A549 (cell line): Measurements from ENCODE around the gene CADPS2. TPM values are rescaled to one million over a fixed set of nuclear protein-coding genes. Genes with fewer than 3 reads are reported as not detected.

ENCODE experiments used
- ATAC-seq, 2 experiments: fragments of 200-7000 bp in 1 of 2; fragments of >200 bp in 1 of 2; cut with Nextera tagmentation in 1 of 2; cut with Tn5 transposase in 1 of 2; 3 replicates each; pipeline versions ENCODE4 v1.8.0 to v1.9.1; 2018 to 2020; ENCODE audit warnings: mild to moderate bottlenecking in 1 of 2, moderate library complexity in 1 of 2
- CTCF ChIA-PET: fragments of 300-600 bp; sonication (Branson Sonifier 250); formaldehyde crosslinking; extraction: SDS; loops from one replicate; lab custom pipeline; 2021; ENCODE audit warnings: antibody characterized with exemption, inconsistent platforms; lab: Yijun Ruan, JAX
- POLR2A ChIA-PET: fragments of 350-600 bp; formaldehyde crosslinking; extraction: SDS; loops from one replicate; lab custom pipeline; 2021; ENCODE audit warnings: antibody characterized with exemption, inconsistent platforms; lab: Yijun Ruan, JAX
- DNase-seq, 2 experiments: peaks; one replicate each; pipeline versions ENCODE4 v3.0.0 to v3.0.0-alpha.2; 2011 to 2016; ENCODE audit warnings: low read depth in 1 of 2, low spot score in 1 of 2
- FAIRE-seq: peaks from 2 replicates; lab custom pipeline; 2011; peaks lifted over from hg19 to GRCh38; lab: Jason Lieb, UNC
- H3K27ac ChIP-seq, 2 experiments: fragments of >200 bp; sonication (Bioruptor Twin); formaldehyde crosslinking; 3 replicates each; pipeline ENCODE4 v1.5.1; 2016 to 2017
- H3K4me1 ChIP-seq: fragments of >200 bp; sonication (Bioruptor Twin); formaldehyde crosslinking; 3 replicates; pipeline ENCODE4 v1.6.1; 2016
- H3K4me2 ChIP-seq: fragments of >200 bp; sonication (Bioruptor Twin); formaldehyde crosslinking; 3 replicates; pipeline ENCODE4 v1.6.1; 2016
- H3K4me3 ChIP-seq: fragments of >200 bp; sonication (Bioruptor Twin); formaldehyde crosslinking; 3 replicates; pipeline ENCODE4 v1.5.1; 2016
- H3K9me3 ChIP-seq: fragments of >200 bp; sonication (Bioruptor Twin); formaldehyde crosslinking; 3 replicates; pipeline ENCODE4 v1.6.1; 2016
- CBX2 ChIP-seq: fragments of 200-600 bp; sonication (generic); IDR thresholded peaks from 2 replicates; pipeline ENCODE4 v1.6.1; 2016; ENCODE audit warnings: low read depth, mild to moderate bottlenecking, borderline replicate concordance
- CEBPB ChIP-seq, 2 experiments: fragments of >200 bp in 1 of 2; sonication (Bioruptor Twin) in 1 of 2; formaldehyde crosslinking in 1 of 2; IDR thresholded peaks; 2 replicates each; pipeline ENCODE4 v1.6.1; 2012 to 2016
- CHD2 ChIP-seq: fragments of 150-350 bp; IDR thresholded peaks from 2 replicates; pipeline ENCODE4 v1.6.1; 2014; ENCODE audit warnings: low read length; ENCODE audit not compliant: partially characterized antibody
- CHD4 ChIP-seq: fragments of 200-600 bp; sonication (generic); IDR thresholded peaks from 2 replicates; pipeline ENCODE4 v1.6.1; 2016; ENCODE audit warnings: antibody characterized with exemption, mild to moderate bottlenecking, borderline replicate concordance
- EHF ChIP-seq: fragments of 250-450 bp; sonication (Bioruptor Pico); IDR thresholded peaks from 2 replicates; pipeline ENCODE4 v1.5.0; 2020; ENCODE audit warnings: mild to moderate bottlenecking
- EP300 ChIP-seq, 2 experiments: fragments of >200 bp; sonication (Bioruptor Twin); formaldehyde crosslinking; IDR thresholded peaks; 2 replicates in 1 of 2; 3 replicates in 1 of 2; pipeline ENCODE4 v1.6.1; 2016 to 2017
- GATA3 ChIP-seq: IDR thresholded peaks from 2 replicates; pipeline ENCODE4 v1.6.1; 2012; ENCODE audit warnings: borderline replicate concordance
- HDAC2 ChIP-seq: fragments of 200-600 bp; sonication (generic); IDR thresholded peaks from 2 replicates; pipeline ENCODE4 v1.6.1; 2016
- HEYL ChIP-seq: fragments of 250-450 bp; sonication (Bioruptor Pico); IDR thresholded peaks from 2 replicates; pipeline ENCODE4 v1.8.0; 2021; ENCODE audit warnings: mild to moderate bottlenecking, moderate library complexity
- HOXA7 ChIP-seq: fragments of 250-450 bp; sonication (Bioruptor Pico); IDR thresholded peaks from 2 replicates; pipeline ENCODE4 v1.5.0; 2020; ENCODE audit warnings: mild to moderate bottlenecking, moderate library complexity
- HOXB13 ChIP-seq: fragments of 250-450 bp; sonication (Bioruptor Pico); IDR thresholded peaks from 2 replicates; pipeline ENCODE4 v1.5.0; 2020; ENCODE audit warnings: low read depth, mild to moderate bottlenecking, moderate library complexity
- HOXB5 ChIP-seq: fragments of 250-450 bp; sonication (Bioruptor Pico); IDR thresholded peaks from 2 replicates; pipeline ENCODE4 v1.5.0; 2020; ENCODE audit warnings: mild to moderate bottlenecking, moderate library complexity
- JUN ChIP-seq, 2 experiments: fragments of >200 bp; sonication (Bioruptor Twin); formaldehyde crosslinking; IDR thresholded peaks; 2 replicates in 1 of 2; 3 replicates in 1 of 2; pipeline ENCODE4 v1.6.1; 2016 to 2017
- JUNB ChIP-seq: fragments of >200 bp; sonication (Bioruptor Twin); formaldehyde crosslinking; IDR thresholded peaks from 2 replicates; pipeline ENCODE4 v1.6.1; 2016
- MAFK ChIP-seq: fragments of 450-650 bp; IDR thresholded peaks from 2 replicates; pipeline ENCODE4 v1.6.1; 2014; ENCODE audit not compliant: partially characterized antibody
- MYC ChIP-seq: IDR thresholded peaks from 2 replicates; pipeline ENCODE4 v1.6.1; 2012; ENCODE audit warnings: mild to moderate bottlenecking, inconsistent platforms, low read length, improper control_type of control experiment, borderline replicate concordance
- NFE2L2 ChIP-seq: fragments of 150-350 bp; conservative IDR thresholded peaks from 2 replicates; pipeline ENCODE4 v1.6.1; 2014; ENCODE audit warnings: low read length
- PHF8 ChIP-seq: fragments of 200-600 bp; sonication (generic); IDR thresholded peaks from 2 replicates; pipeline ENCODE4 v1.6.1; 2016; ENCODE audit warnings: low read depth, mild to moderate bottlenecking, antibody characterized with exemption, moderate library complexity, borderline replicate concordance
- POLR2A ChIP-seq: IDR thresholded peaks from 2 replicates; pipeline ENCODE4 v1.6.1; 2012; ENCODE audit warnings: mild to moderate bottlenecking, low read length
- RAD21 ChIP-seq, 2 experiments: fragments of >200 bp in 1 of 2; sonication (Bioruptor Twin) in 1 of 2; formaldehyde crosslinking in 1 of 2; IDR thresholded peaks in 1 of 2; conservative IDR thresholded peaks in 1 of 2; 2 replicates in 1 of 2; 3 replicates in 1 of 2; pipeline ENCODE4 v1.6.1; 2012 to 2018; ENCODE audit warnings: inconsistent platforms in 1 of 2
- RCOR1 ChIP-seq: fragments of 150-350 bp; IDR thresholded peaks from 2 replicates; pipeline ENCODE4 v1.6.1; 2014; ENCODE audit warnings: antibody characterized with exemption, low read length, low read depth
- RFX5 ChIP-seq: fragments of 450-650 bp; IDR thresholded peaks from 2 replicates; pipeline ENCODE4 v1.7.1; 2014; ENCODE audit warnings: antibody characterized with exemption, mild to moderate bottlenecking, moderate library complexity
- TFCP2L1 ChIP-seq: fragments of 250-450 bp; sonication (Bioruptor Pico); IDR thresholded peaks from 2 replicates; pipeline ENCODE4 v1.5.0; 2021; ENCODE audit warnings: mild to moderate bottlenecking
- ZC3H11A ChIP-seq: fragments of 450-650 bp; IDR thresholded peaks from 2 replicates; pipeline ENCODE4 v1.6.1; 2014; ENCODE audit warnings: antibody characterized with exemption, mild to moderate bottlenecking
- WGBS: methylation state at CpG from one replicate; pipeline ENCODE4 v1.1.6; 2017; ENCODE audit errors: missing lambda C conversion rate; 5-methylcytosine and 5-hydroxymethylcytosine counted together
- polyA plus RNA-seq, 4 experiments: library from polyadenylated mRNA; depleted of rRNA in 3 of 4; stranded (reverse); fragments of >200 nt; fragmentation: RNase III in 1 of 4; extraction: RNeasy Plus Mini Kit Qiagen cat#74134 plus additional on column Dnase treatment in 1 of 4; gene quantifications; 2 replicates in 3 of 4; 3 replicates in 1 of 4; pipeline ENCODE4 v1.2.3, GENCODE V29; 2011 to 2017
- TF ChIP-seq, protein P1 (sequence below): IDR thresholded peaks from 2 replicates; pipeline ENCODE4 v1.6.1; 2012
- TF ChIP-seq, protein P2 (sequence below): fragments of >200 bp; sonication (Bioruptor Twin); formaldehyde crosslinking; IDR thresholded peaks from 3 replicates; pipeline ENCODE4 v1.6.1; 2016
- TF ChIP-seq, protein P3 (sequence below): fragments of >200 bp; sonication (Bioruptor Twin); formaldehyde crosslinking; IDR thresholded peaks from 2 replicates; pipeline ENCODE4 v1.6.1; 2016

The CADPS2 gene
- polyA plus RNA-seq, 2 of the 4 experiments (the other 2 are of a cell fraction), result 0.04 to 0.10 TPM

DNA sequence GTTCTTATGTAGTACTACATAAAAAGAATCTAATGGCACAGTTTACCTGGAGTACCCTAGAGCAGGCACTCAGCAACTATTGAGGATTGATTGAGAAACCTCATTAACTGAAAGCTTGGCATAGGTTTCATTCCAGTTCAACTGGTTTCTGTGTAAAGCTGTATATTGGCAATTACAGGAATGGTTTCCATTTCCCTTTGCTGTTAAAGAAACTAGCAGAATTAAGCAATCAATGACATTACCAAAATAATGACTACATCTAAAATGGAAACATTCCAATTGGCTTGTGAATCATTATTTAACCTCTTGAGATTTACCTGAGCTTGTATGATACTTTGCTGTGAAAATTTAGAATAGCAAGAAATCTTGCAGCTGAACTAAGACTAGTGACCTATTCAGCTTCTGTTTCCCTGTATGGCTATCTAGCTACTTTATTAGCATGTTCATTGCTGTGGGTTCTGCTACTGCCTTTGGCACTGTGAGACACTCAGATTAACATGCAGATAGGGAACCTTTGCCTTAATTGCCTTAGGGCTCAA is 33.5 kb upstream of the CADPS2 start:
- no peak overlapping the region for H3K27ac ChIP-seq
- no peaks in the 10 kb centered on the region for H3K4me1 ChIP-seq
- DNase-seq (no peak), ATAC-seq (no peak), FAIRE-seq (no peak)
- POLR2A ChIA-PET, result no interaction called here
- CTCF ChIA-PET, result interaction anchor here (0.7 kb wide), 1 partner anchor 114 kb away, joined by 3 read pairs; no protein-coding TSS in a partner anchor
- no peaks in the 10 kb centered on the region for H3K9me3 ChIP-seq
- TF ChIP-seq CEBPB (IDR thresholded peaks at IDR 0.05) (no peak), CHD4 (no peak), POLR2A (no peak), HEYL (CRISPR knock-in tag) (no peak), ZC3H11A (no peak), JUN (IDR thresholded peaks at IDR 0.05) (no peak), HOXB5 (CRISPR knock-in tag) (no peak), EHF (CRISPR knock-in tag) (no peak), GATA3 (no peak), JUNB (no peak), RAD21 (conservative IDR thresholded peaks at IDR 0.05 in 1 of 2, IDR thresholded peaks at IDR 0.05 in 1 of 2) (no peak)
- TF ChIP-seq, protein P1, sequence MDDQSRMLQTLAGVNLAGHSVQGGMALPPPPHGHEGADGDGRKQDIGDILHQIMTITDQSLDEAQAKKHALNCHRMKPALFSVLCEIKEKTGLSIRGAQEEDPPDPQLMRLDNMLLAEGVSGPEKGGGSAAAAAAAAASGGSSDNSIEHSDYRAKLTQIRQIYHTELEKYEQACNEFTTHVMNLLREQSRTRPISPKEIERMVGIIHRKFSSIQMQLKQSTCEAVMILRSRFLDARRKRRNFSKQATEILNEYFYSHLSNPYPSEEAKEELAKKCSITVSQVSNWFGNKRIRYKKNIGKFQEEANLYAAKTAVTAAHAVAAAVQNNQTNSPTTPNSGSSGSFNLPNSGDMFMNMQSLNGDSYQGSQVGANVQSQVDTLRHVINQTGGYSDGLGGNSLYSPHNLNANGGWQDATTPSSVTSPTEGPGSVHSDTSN, result no peak
- TF ChIP-seq, protein P2, sequence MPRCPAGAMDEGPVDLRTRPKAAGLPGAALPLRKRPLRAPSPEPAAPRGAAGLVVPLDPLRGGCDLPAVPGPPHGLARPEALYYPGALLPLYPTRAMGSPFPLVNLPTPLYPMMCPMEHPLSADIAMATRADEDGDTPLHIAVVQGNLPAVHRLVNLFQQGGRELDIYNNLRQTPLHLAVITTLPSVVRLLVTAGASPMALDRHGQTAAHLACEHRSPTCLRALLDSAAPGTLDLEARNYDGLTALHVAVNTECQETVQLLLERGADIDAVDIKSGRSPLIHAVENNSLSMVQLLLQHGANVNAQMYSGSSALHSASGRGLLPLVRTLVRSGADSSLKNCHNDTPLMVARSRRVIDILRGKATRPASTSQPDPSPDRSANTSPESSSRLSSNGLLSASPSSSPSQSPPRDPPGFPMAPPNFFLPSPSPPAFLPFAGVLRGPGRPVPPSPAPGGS, result no peak
- TF ChIP-seq, all 56 proteins: peak for 0
- Histone ChIP-seq H3K4me3 (no peak overlapping the region), H3K4me2 (no peak overlapping the region)

DNA sequence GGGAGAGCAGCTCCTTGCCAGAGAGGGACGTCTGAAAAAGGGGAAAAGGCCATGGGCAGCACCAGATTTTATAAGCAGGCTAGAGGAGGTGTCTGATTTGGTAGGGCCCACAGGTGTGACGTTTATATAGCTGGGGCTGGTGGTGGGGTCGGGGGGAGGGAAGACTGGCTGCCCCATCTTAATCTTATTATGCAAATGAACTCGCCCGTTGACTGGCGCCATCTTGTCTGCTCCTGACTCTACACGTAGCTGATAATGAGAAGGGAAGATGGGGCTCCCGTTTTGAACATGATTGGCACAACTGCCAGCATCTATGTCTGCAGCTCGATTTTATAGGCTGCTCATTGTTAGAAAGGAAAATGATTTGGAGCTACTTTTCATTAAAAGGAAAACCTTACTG is 28.6 kb upstream of the CADPS2 start:
- CTCF ChIA-PET, result no interaction called here
- POLR2A ChIA-PET, result no interaction called here
- 15% methylated on average over 9 of the region's 9 CpGs for WGBS
- H3K4me2 ChIP-seq, result no peak overlapping the region
- H3K9me3 ChIP-seq, result no peaks in the 10 kb centered on the region
- H3K27ac ChIP-seq, result no peak overlapping the region
- DNase-seq (no peak), ATAC-seq (no peak), FAIRE-seq (no peak)
- H3K4me1 ChIP-seq, result no peaks in the 10 kb centered on the region
- no peak overlapping the region for H3K4me3 ChIP-seq
- TF ChIP-seq RAD21 (conservative IDR thresholded peaks at IDR 0.05 in 1 of 2, IDR thresholded peaks at IDR 0.05 in 1 of 2) (no peak), RFX5 (no peak), HOXB5 (CRISPR knock-in tag) (no peak), PHF8 (no peak), RCOR1 (no peak), EP300 (IDR thresholded peaks at IDR 0.05) (no peak), HOXA7 (CRISPR knock-in tag) (no peak), MAFK (no peak), CBX2 (no peak)
- TF ChIP-seq, protein P3, sequence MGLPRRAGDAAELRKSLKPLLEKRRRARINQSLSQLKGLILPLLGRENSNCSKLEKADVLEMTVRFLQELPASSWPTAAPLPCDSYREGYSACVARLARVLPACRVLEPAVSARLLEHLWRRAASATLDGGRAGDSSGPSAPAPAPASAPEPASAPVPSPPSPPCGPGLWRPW, result no peak

DNA sequence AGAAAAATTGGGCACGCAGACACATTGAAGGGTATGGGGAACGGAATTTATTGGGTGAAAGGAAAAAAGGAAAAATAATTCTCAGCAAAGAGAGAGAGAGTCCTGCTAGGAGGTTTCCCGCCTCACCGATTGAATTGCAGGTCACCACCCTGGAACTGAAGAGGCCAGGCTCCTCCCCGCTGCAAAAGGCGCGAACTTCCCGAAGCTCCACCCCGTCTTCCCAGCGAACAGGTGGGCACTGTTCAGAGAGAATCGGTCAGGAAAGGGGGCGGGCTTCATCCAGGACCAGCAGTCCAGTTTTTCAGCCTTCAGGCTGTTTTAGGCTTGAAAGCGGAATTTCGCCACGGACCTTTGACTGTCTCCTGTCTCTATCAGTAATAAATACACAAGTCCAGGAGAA is 27.3 kb upstream of the CADPS2 start:
- no peak for ATAC-seq
- H3K4me1 ChIP-seq, result no peaks in the 10 kb centered on the region
- H3K4me3 ChIP-seq, result no peak overlapping the region
- H3K4me2 ChIP-seq, result no peak overlapping the region
- no peaks in the 10 kb centered on the region for H3K9me3 ChIP-seq
- H3K27ac ChIP-seq, result no peak overlapping the region
- POLR2A ChIA-PET, result no interaction called here
- TF ChIP-seq RFX5, result no peak
- no peak for TF ChIP-seq JUN (IDR thresholded peaks at IDR 0.05)
- TF ChIP-seq HDAC2, result no peak
- no peak for TF ChIP-seq MAFK
- TF ChIP-seq RCOR1, result no peak
- no peak for TF ChIP-seq HOXB13 (CRISPR knock-in tag)
- no peak for TF ChIP-seq HOXB5 (CRISPR knock-in tag)
- no peak for TF ChIP-seq HOXA7 (CRISPR knock-in tag)
- TF ChIP-seq NFE2L2, result no peak
- no peak for TF ChIP-seq MYC
- TF ChIP-seq CHD2, result no peak
- no peak for TF ChIP-seq TFCP2L1
- TF ChIP-seq, protein P3, result no peak
- TF ChIP-seq, all 56 proteins: peak for 0
- CTCF ChIA-PET, result no interaction called here
- FAIRE-seq (no peak), DNase-seq (no peak)
- WGBS, result 51% methylated on average over 15 of the region's 15 CpGs
